HepG2 (cell line): ENCODE data around the gene RNH1. TPM values are rescaled to one million over a fixed set of nuclear protein-coding genes. Genes with fewer than 3 reads are reported as not detected.

Experiments
- AHR ChIP-seq: IDR thresholded peaks from 2 replicates; pipeline ENCODE4 v1.6.1; 2018; ENCODE audit warnings: missing genetic modification reagents, missing compliant biosample characterization
- CREM ChIP-seq, 2 experiments: sonication (generic) in 1 of 2; formaldehyde crosslinking in 1 of 2; IDR thresholded peaks; 2 replicates each; pipeline versions ENCODE4 v1.4.0 to v1.6.1; 2016 to 2020; ENCODE audit warnings: antibody characterized with exemption in 1 of 2, mild to moderate bottlenecking in 1 of 2, missing genetic modification reagents in 1 of 2
- DR1 ChIP-seq: sonication (generic); formaldehyde crosslinking; IDR thresholded peaks from 2 replicates; pipeline ENCODE4 v1.8.0; 2021; ENCODE audit warnings: mild to moderate bottlenecking, missing genetic modification reagents, inconsistent platforms
- FOXP1 ChIP-seq, 2 experiments: fragments of 450-650 bp in 1 of 2; IDR thresholded peaks; 2 replicates each; pipeline ENCODE4 v1.6.1; 2017 to 2018; ENCODE audit warnings: antibody characterized with exemption in 1 of 2
- HNRNPUL1 ChIP-seq: fragments of 200-400 bp; formaldehyde crosslinking; IDR thresholded peaks from 2 replicates; pipeline ENCODE4 v1.6.1; 2017; ENCODE audit warnings: low read depth, mild to moderate bottlenecking, low read length, moderate library complexity
- KLF12 ChIP-seq: sonication (generic); formaldehyde crosslinking; IDR thresholded peaks from 2 replicates; pipeline ENCODE4 v1.4.0; 2020; ENCODE audit warnings: missing genetic modification reagents, borderline replicate concordance
- MNT ChIP-seq: fragments of 450-650 bp; IDR thresholded peaks from 2 replicates; pipeline ENCODE4 v1.6.1; 2016
- NFAT5 ChIP-seq: sonication (generic); formaldehyde crosslinking; IDR thresholded peaks from 2 replicates; pipeline ENCODE4 v1.4.0; 2020; ENCODE audit warnings: missing genetic modification reagents
- NR0B2 ChIP-seq: sonication (generic); formaldehyde crosslinking; IDR thresholded peaks from 2 replicates; pipeline ENCODE4 v1.4.0; 2020; ENCODE audit warnings: mild to moderate bottlenecking, missing genetic modification reagents
- PAF1 ChIP-seq: IDR thresholded peaks from 2 replicates; pipeline ENCODE4 v1.6.1; 2016; ENCODE audit warnings: missing genetic modification reagents, missing compliant biosample characterization
- TGIF2 ChIP-seq: IDR thresholded peaks from 2 replicates; pipeline ENCODE4 v1.6.1; 2016; ENCODE audit warnings: control low read depth, missing compliant biosample characterization
- XRCC5 ChIP-seq: fragments of 200-400 bp; formaldehyde crosslinking; optimal IDR thresholded peaks from 2 replicates; pipeline ENCODE3; 2017; ENCODE audit warnings: mild to moderate bottlenecking, low read length
- ZBTB37 ChIP-seq: sonication (generic); formaldehyde crosslinking; IDR thresholded peaks from 2 replicates; pipeline ENCODE4 v1.4.0; 2020; ENCODE audit warnings: mild to moderate bottlenecking, missing genetic modification reagents
- ZNF607 ChIP-seq: sonication (generic); formaldehyde crosslinking; IDR thresholded peaks from 2 replicates; pipeline ENCODE4 v1.5.1; 2020; ENCODE audit warnings: missing genetic modification reagents, mild to moderate bottlenecking, borderline replicate concordance
- ZNF770 ChIP-seq: sonication (generic); formaldehyde crosslinking; IDR thresholded peaks from 2 replicates; pipeline ENCODE4 v1.5.0; 2020; ENCODE audit warnings: mild to moderate bottlenecking, missing genetic modification reagents
- ZSCAN20 ChIP-seq: sonication (generic); formaldehyde crosslinking; IDR thresholded peaks from 2 replicates; pipeline ENCODE4 v1.4.0; 2020; ENCODE audit warnings: missing genetic modification reagents, mild to moderate bottlenecking, borderline replicate concordance
- polyA plus RNA-seq, 8 experiments: library from polyadenylated mRNA; depleted of rRNA in 3 of 8; stranded (reverse) in 7 of 8; unstranded in 1 of 8; fragments of >200 nt; fragmentation: Illumina TruSeq in 4 of 8; extraction: Trizol in 4 of 8; gene quantifications; 2 replicates each; pipeline versions ENCODE4 v1.2.1 to v1.2.3, GENCODE V29; 2011 to 2016; ENCODE audit warnings: low read depth in 4 of 8, missing spikeins in 1 of 8, mixed read lengths in 1 of 8; ENCODE audit not compliant: insufficient read depth in 1 of 8
- total RNA-seq, 5 experiments: library from RNA; depleted of rRNA; stranded (reverse); fragments of >200 nt; fragmentation: Illumina TruSeq; extraction: Trizol; gene quantifications; 2 replicates each; pipeline ENCODE4 v1.2.3, GENCODE V29; 2016; ENCODE audit warnings: low read depth in 1 of 5

The RNH1 gene
- total and polyA plus RNA-seq, 2 of the 13 experiments (the other 11 are each of a cell fraction or from before 2014, with no cell fraction given), result 36.0 to 74.1 TPM

- TF ChIP-seq XRCC5, result peak; percentile 85
- peak; percentile 61 for TF ChIP-seq NR0B2
- peak; percentile 54; the same call in 1 of the 2 replicates for TF ChIP-seq DR1 (CRISPR knock-in tag)
- no peak for TF ChIP-seq PAF1 (CRISPR knock-in tag)
- TF ChIP-seq ZBTB37 (CRISPR knock-in tag), result peak; percentile 39; the same call in 1 of the 2 replicates
- peak; percentile 90 for TF ChIP-seq CREM (IDR thresholded peaks at IDR 0.05)
- no peak for TF ChIP-seq CREM (CRISPR knock-in tag; IDR thresholded peaks at IDR 0.05)
- peak; percentile 66 for TF ChIP-seq ZNF607 (CRISPR knock-in tag)
- TF ChIP-seq AHR, result peak; percentile 75; the same call in 1 of the 2 replicates
- peak; percentile 48; the same call in 1 of the 2 replicates for TF ChIP-seq ZNF770 (CRISPR knock-in tag)
- TF ChIP-seq HNRNPUL1, result no peak; the same call in 1 of the 2 replicates
- TF ChIP-seq KLF12 (CRISPR knock-in tag), result peak; percentile 74; the same call in 1 of the 2 replicates
- no peak for TF ChIP-seq FOXP1 (IDR thresholded peaks at IDR 0.05)
- TF ChIP-seq FOXP1 (CRISPR knock-in tag; IDR thresholded peaks at IDR 0.05), result peak; percentile 36; the same call in 1 of the 2 replicates
- peak; percentile 50; the same call in 1 of the 2 replicates for TF ChIP-seq TGIF2 (CRISPR knock-in tag)
- TF ChIP-seq NFAT5, result peak; percentile 24; the same call in 1 of the 2 replicates
- TF ChIP-seq ZSCAN20 (CRISPR knock-in tag), result no peak
- TF ChIP-seq MNT, result peak; percentile 43; the same call in 1 of the 2 replicates
These were observed 56.9 kb downstream of the RNH1 start, which contains the start of gene PTDSS2 (continued) for GRCh38 chr11:449889-450808.
